Tibial nerve (tissue), 4 donors: ENCODE data around the gene MFSD12. TPM values are rescaled to one million over a fixed set of nuclear protein-coding genes. Genes with fewer than 3 reads are reported as not detected.

Experiments used
- DNase-seq, 2 donors: peaks; one replicate each; pipeline ENCODE4 v3.0.0-alpha.2; 2019; ENCODE audit warnings: low spot score in 2 of 2
- H3K27ac ChIP-seq, 4 donors: fragments of 200-600 bp; sonication (generic) in 3 of 4; one replicate each; pipeline ENCODE4 v1.5.1; 2017 to 2019; ENCODE audit warnings: mild to moderate bottlenecking in 1 of 4
- H3K27me3 ChIP-seq, 2 donors: fragments of 200-600 bp; sonication (generic) in 1 of 2; one replicate each; pipeline versions ENCODE4 v1.5.1 to v1.6.0; 2017 to 2019
- H3K36me3 ChIP-seq, 3 donors: fragments of 200-600 bp; sonication (generic); one replicate each; pipeline ENCODE4 v1.5.1; 2018 to 2019
- H3K4me1 ChIP-seq, 4 donors: fragments of 200-600 bp; sonication (generic) in 3 of 4; one replicate each; pipeline ENCODE4 v1.5.1; 2017 to 2019
- H3K4me3 ChIP-seq, 4 donors: fragments of 200-600 bp; sonication (generic) in 3 of 4; one replicate each; pipeline ENCODE4 v1.5.1; 2017 to 2019; ENCODE audit warnings: mild to moderate bottlenecking in 1 of 4, moderate library complexity in 1 of 4
- H3K9me3 ChIP-seq, 4 donors: fragments of 200-600 bp; sonication (generic) in 3 of 4; one replicate each; pipeline ENCODE4 v1.5.1; 2017 to 2019
- CTCF ChIP-seq, 5 experiments: fragments of 200-600 bp in 3 of 5; fragments of 450-650 bp in 2 of 5; sonication (generic) in 3 of 5; IDR thresholded peaks; one replicate each; pipeline ENCODE4 v1.5.1; 2016 to 2019; ENCODE audit warnings: antibody characterized with exemption in 5 of 5, mild to moderate bottlenecking in 3 of 5, moderate library complexity in 2 of 5
- EP300 ChIP-seq, 2 donors: sonication (generic); formaldehyde crosslinking; IDR thresholded peaks; one replicate each; pipeline ENCODE4 v1.6.1; 2017; ENCODE audit warnings: antibody characterized with exemption in 2 of 2, mild to moderate bottlenecking in 1 of 2
- POLR2A ChIP-seq, 2 donors: fragments of 450-650 bp; IDR thresholded peaks; one replicate each; pipeline ENCODE4 v1.6.1; 2017; ENCODE audit warnings: antibody characterized with exemption in 2 of 2, mild to moderate bottlenecking in 2 of 2, moderate library complexity in 2 of 2
- WGBS, 2 donors: methylation state at CpG; one replicate each; pipeline ENCODE4 v1.1.5; 2018; 5-methylcytosine and 5-hydroxymethylcytosine counted together
- total RNA-seq, 4 donors: library from RNA; depleted of rRNA; stranded (reverse); fragments of >200 nt; gene quantifications; one replicate each; pipeline ENCODE4 v1.1.0, GENCODE V29; 2016

The MFSD12 gene
- total RNA-seq, 4 donors from 2014 or later = 45.7 to 108 (median 62.8) TPM

GRCh38 chr19:3523361-3524077 is 33.9 kb downstream of the MFSD12 start:
- Histone ChIP-seq H3K27me3 (no peaks in the 10 kb centered on the region), H3K27ac (no peak overlapping the region), H3K4me1 (peaks cover 0 to 11% (median 0%) of the 10 kb centered on the region in 4 donors), H3K4me3 (no peak overlapping the region), H3K36me3 (peaks cover 4 to 95% (median 24%) of the 10 kb centered on the region in 3 donors), H3K9me3 (no peaks in the 10 kb centered on the region)
- 84 to 91% methylated on average over 18 to 21 of the region's 21 CpGs for WGBS, 2 donors
- TF ChIP-seq CTCF (IDR thresholded peaks at IDR 0.05) = no peak
- TF ChIP-seq EP300 (IDR thresholded peaks at IDR 0.05) = no peak
- no peak for TF ChIP-seq POLR2A (IDR thresholded peaks at IDR 0.05)
- DNase-seq = no peak

- 92 to 93% methylated on average over 23 to 38 of the region's 40 CpGs for WGBS, 2 donors
- Histone ChIP-seq H3K4me3 (no peak overlapping the region), H3K9me3 (no peaks in the 10 kb centered on the region), H3K4me1 (peaks cover 0 to 11% (median 0%) of the 10 kb centered on the region in 4 donors), H3K36me3 (peaks cover 2 to 87% (median 21%) of the 10 kb centered on the region in 3 donors), H3K27me3 (no peaks in the 10 kb centered on the region), H3K27ac (no peak overlapping the region)
- no peak for DNase-seq
- TF ChIP-seq EP300 (IDR thresholded peaks at IDR 0.05) (no peak), CTCF (IDR thresholded peaks at IDR 0.05) (no peak), POLR2A (IDR thresholded peaks at IDR 0.05) (no peak)
Observed at GRCh38 chr19:3522421-3523360, 34.7 kb downstream of the MFSD12 start.

- Histone ChIP-seq H3K36me3 (peaks cover 0 to 74% (median 5%) of the 10 kb centered on the region in 3 donors), H3K27ac (no peak overlapping the region), H3K27me3 (no peaks in the 10 kb centered on the region), H3K4me3 (no peak overlapping the region), H3K4me1 (peaks cover 0 to 25% (median under 1%) of the 10 kb centered on the region in 4 donors), H3K9me3 (no peaks in the 10 kb centered on the region)
- DNase-seq = no peak
- 88 to 92% methylated on average over 7 of the region's 7 CpGs for WGBS, 2 donors
- TF ChIP-seq CTCF (IDR thresholded peaks at IDR 0.05) = no peak
- TF ChIP-seq POLR2A (IDR thresholded peaks at IDR 0.05) = no peak
- no peak for TF ChIP-seq EP300 (IDR thresholded peaks at IDR 0.05)
Observed at GRCh38 chr19:3521104-3521445, 36.3 kb downstream of the MFSD12 start.

- H3K4me3 ChIP-seq = no peak overlapping the region
- no peaks in the 10 kb centered on the region for H3K9me3 ChIP-seq
- H3K36me3 ChIP-seq = peaks cover 0 to 68% (median 0%) of the 10 kb centered on the region in 3 donors
- H3K27me3 ChIP-seq = no peaks in the 10 kb centered on the region
- peaks cover 0 to 31% (median 3%) of the 10 kb centered on the region in 4 donors for H3K4me1 ChIP-seq
- TF ChIP-seq POLR2A (IDR thresholded peaks at IDR 0.05) (no peak), CTCF (IDR thresholded peaks at IDR 0.05) (no peak), EP300 (IDR thresholded peaks at IDR 0.05) (no peak)
- no peak for DNase-seq
- WGBS, 2 donors = 89% methylated on average over 28 to 34 of the region's 37 CpGs
- H3K27ac ChIP-seq = no peak overlapping the region
Observed at GRCh38 chr19:3520166-3521103, 37.0 kb downstream of the MFSD12 start.
